Endothelial cell of umbilical vein (primary cell): ENCODE measurements around the gene PDGFRB. TPM values are rescaled to one million over a fixed set of nuclear protein-coding genes. Genes with fewer than 3 reads are reported as not detected.

Experiments used
- BruUV-seq: library from RNA; stranded (reverse); fragments of 400-500 nt; replicated peaks from 2 replicates; lab custom pipeline; 2021; lab: Mats Ljungman, UMichigan
- CTCF ChIA-PET: fragments of 300-600, 350-600 bp; sonication (Branson Sonifier 250); formaldehyde crosslinking; loops from one replicate; lab custom pipeline; 2021; ENCODE audit warnings: antibody characterized with exemption, inconsistent platforms; lab: Charles Lee
- POLR2A ChIA-PET: fragments of 300-600, 350-600 bp; sonication (Branson Sonifier 250); formaldehyde crosslinking; loops from one replicate; lab custom pipeline; 2021; ENCODE audit warnings: antibody characterized with exemption, inconsistent platforms; lab: Charles Lee
- DNase-seq: peaks from one replicate; pipeline ENCODE4 v3.0.0-alpha.2; 2011; ENCODE audit warnings: low read depth, low spot score
- FAIRE-seq: peaks from 2 replicates; lab custom pipeline; 2011; peaks lifted over from hg19 to GRCh38; lab: Jason Lieb, UNC
- H2AFZ ChIP-seq: 2 replicates; pipeline ENCODE4 v1.6.0; 2012; ENCODE audit warnings: low read depth, low read length, control low read depth, inconsistent platforms
- H3K27ac ChIP-seq: 2 replicates; pipeline ENCODE4 v1.5.1; 2011; ENCODE audit warnings: low read depth, mild to moderate bottlenecking, control low read depth, low read length, moderate library complexity; ENCODE audit not compliant: insufficient read depth
- H3K27me3 ChIP-seq, 2 experiments: 2 replicates each; pipeline versions ENCODE4 v1.6.0 to v1.6.1; 2011; ENCODE audit warnings: low read length in 2 of 2, mixed read lengths in 1 of 2; ENCODE audit not compliant: control insufficient read depth in 2 of 2, insufficient read depth in 2 of 2
- H3K36me3 ChIP-seq, 2 experiments: 2 replicates in 1 of 2; 3 replicates in 1 of 2; pipeline ENCODE4 v1.5.1; 2011; ENCODE audit warnings: low read length in 2 of 2, mild to moderate bottlenecking in 1 of 2, moderate library complexity in 1 of 2; ENCODE audit not compliant: control insufficient read depth in 2 of 2, insufficient read depth in 2 of 2; ENCODE audit errors: extremely low read depth in 1 of 2
- H3K4me1 ChIP-seq: 3 replicates; pipeline ENCODE4 v1.5.1; 2011; ENCODE audit warnings: mild to moderate bottlenecking, low read length; ENCODE audit not compliant: control insufficient read depth, insufficient read depth; ENCODE audit errors: extremely low read depth
- H3K4me2 ChIP-seq: 2 replicates; pipeline ENCODE4 v1.6.1; 2011; ENCODE audit warnings: low read length, control low read depth, mixed read lengths; ENCODE audit not compliant: insufficient read depth
- H3K4me3 ChIP-seq, 3 experiments: fragments of 200-600 bp in 1 of 3; sonication (generic), shearing (Covaris generic) in 1 of 3; replicated peaks in 1 of 3; 2 replicates each; pipeline ENCODE4 v1.5.1; 2011 to 2016; ENCODE audit warnings: control low read depth in 3 of 3, low read length in 3 of 3, mild to moderate bottlenecking in 2 of 3, inconsistent platforms in 1 of 3, low read depth in 1 of 3, moderate library complexity in 1 of 3; ENCODE audit not compliant: insufficient read depth in 1 of 3
- H3K79me2 ChIP-seq: 2 replicates; pipeline ENCODE4 v1.6.0; 2012; ENCODE audit warnings: low read length, inconsistent platforms; ENCODE audit not compliant: control insufficient read depth, insufficient read depth
- H3K9ac ChIP-seq: replicated peaks from 2 replicates; pipeline ENCODE3; 2011; ENCODE audit warnings: low read length, control low read depth; ENCODE audit not compliant: insufficient read depth; ENCODE audit errors: extremely low read depth
- H3K9me1 ChIP-seq: replicated peaks from 3 replicates; pipeline ENCODE4 v1.6.0; 2011; ENCODE audit warnings: mild to moderate bottlenecking, low read length; ENCODE audit not compliant: control insufficient read depth, insufficient read depth; ENCODE audit errors: extremely low read depth
- H3K9me3 ChIP-seq: replicated peaks from 2 replicates; pipeline ENCODE4 v1.5.1; 2012; ENCODE audit warnings: low read length, inconsistent platforms; ENCODE audit not compliant: control insufficient read depth, insufficient read depth
- H4K20me1 ChIP-seq: replicated peaks from 2 replicates; pipeline ENCODE3; 2011; ENCODE audit warnings: mild to moderate bottlenecking, low read length; ENCODE audit not compliant: control insufficient read depth, insufficient read depth; ENCODE audit errors: extremely low read depth
- EZH2 ChIP-seq: IDR thresholded peaks from 2 replicates; pipeline ENCODE4 v1.6.1; 2012; ENCODE audit warnings: borderline replicate concordance, low read depth, mild to moderate bottlenecking, moderate library complexity, low read length, inconsistent platforms; ENCODE audit not compliant: severe bottlenecking
- dilution Hi-C: fragments of 300-500 bp; cut with MboI; formaldehyde crosslinking; loops from one replicate; pipeline ENCODE4 v1.15.0; 2019; ENCODE audit warnings: low sequenced_read_pairs; ENCODE audit not compliant: extremely low pct_ligation_motif_present
- intact Hi-C: fragments of 100-400 bp; cut with micrococcal nuclease; formaldehyde crosslinking; loops from one replicate; pipeline ENCODE4 v1.10.0; 2022
- polyA plus RNA-seq, 4 experiments: library from polyadenylated mRNA; depleted of rRNA in 3 of 4; stranded (reverse) in 3 of 4; unstranded in 1 of 4; fragments of >200 nt; gene quantifications; 2 replicates each; pipeline versions ENCODE4 v1.2.1 to v1.2.3, GENCODE V29; 2011 to 2012; ENCODE audit warnings: missing spikeins in 1 of 4
- total RNA-seq: library from RNA; stranded (reverse); gene quantifications from 2 replicates; pipeline ENCODE4 v1.2.3, GENCODE V29; 2021
- TF ChIP-seq, protein P1 (sequence below), 2 donors: IDR thresholded peaks; 1 replicate in 1 of 2; 2 replicates in 1 of 2; pipeline ENCODE4 v1.5.1; 2011; ENCODE audit warnings: low read length in 2 of 2, mild to moderate bottlenecking in 2 of 2, moderate library complexity in 2 of 2, control low read depth in 1 of 2, inconsistent platforms in 1 of 2, low read depth in 1 of 2; ENCODE audit not compliant: insufficient read depth in 1 of 2; ENCODE audit errors: extremely low read depth in 1 of 2

PDGFRB gene
- total and polyA plus RNA-seq, 2 donors (not counting 3 experiments of a cell fraction or from before 2014, with no cell fraction given) = 1.4 to 1.7 TPM

DNA sequence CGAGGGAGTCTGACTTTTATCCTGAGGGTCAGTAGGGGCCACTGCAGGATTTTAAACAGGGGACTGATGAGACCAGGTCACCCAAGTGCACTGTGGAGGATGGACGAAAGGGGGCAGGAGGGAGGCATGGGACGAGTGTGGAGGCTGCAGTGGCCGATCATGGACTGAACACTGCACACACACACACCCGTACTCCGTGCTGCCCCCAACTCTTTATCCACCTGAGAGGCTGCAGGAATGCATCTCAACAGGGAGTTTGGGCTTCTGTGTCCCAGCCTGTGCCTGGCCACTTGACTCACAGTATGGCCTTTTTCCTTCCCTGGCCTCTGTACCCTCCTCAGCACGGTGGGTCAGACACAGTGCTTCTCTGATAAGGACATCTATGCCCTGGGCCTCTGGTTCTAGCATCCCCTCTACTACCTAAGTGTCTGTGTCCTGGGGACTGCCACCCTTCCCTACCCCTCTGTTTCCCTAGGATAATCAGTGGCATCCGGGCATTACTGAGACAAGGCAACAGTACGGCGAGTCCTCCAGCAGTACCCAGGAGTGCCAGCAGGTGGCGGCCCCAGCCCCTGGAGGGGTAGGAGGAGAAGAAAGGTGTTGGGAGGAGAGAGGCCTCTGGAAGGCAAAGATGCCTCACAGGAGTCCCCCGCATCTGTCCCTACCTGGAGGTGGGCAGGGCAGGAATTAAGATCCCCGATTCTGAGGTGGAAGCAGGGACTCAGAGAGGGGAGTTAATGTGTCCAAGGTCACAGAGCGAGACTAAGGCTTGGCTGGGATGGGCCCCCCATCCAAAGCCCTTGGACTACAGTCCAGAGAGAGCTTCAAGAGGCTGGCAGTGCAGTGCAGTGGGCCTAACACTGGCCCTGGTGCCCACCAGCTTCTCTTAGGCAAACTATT is 5.8 kb upstream of the PDGFRB start:
- Histone ChIP-seq H3K9me3 (no peaks in the 10 kb centered on the region), H3K27ac (no peak overlapping the region), H4K20me1 (no peaks in the 10 kb centered on the region), H3K36me3 (no peaks in the 10 kb centered on the region), H3K4me2 (no peak overlapping the region), H3K9me1 (no peaks in the 10 kb centered on the region), H3K4me3 (no peak overlapping the region), H2AFZ (no peak overlapping the region), H3K79me2 (no peaks in the 10 kb centered on the region), H3K9ac (no peak overlapping the region), H3K27me3 (peaks cover 6 to 7% of the 10 kb centered on the region in 2 experiments), H3K4me1 (no peaks in the 10 kb centered on the region)
- intact Hi-C loops (loop anchor here (1.0 to 2.0 kb wide), 5 partner anchors 13 to 275 kb away; no protein-coding TSS in a partner anchor), dilution Hi-C loops (no loop called here)
- DNase-seq (peak; percentile 59), FAIRE-seq (peak; percentile 92)
- CTCF ChIA-PET = interaction anchor here (1.1 to 3.7 kb wide), 7 partner anchors 12 to 189 kb away, joined by 3 to 14 read pairs (median 10); no protein-coding TSS in a partner anchor
- BruUV-seq = no TSS peak
- TF ChIP-seq, protein P1, sequence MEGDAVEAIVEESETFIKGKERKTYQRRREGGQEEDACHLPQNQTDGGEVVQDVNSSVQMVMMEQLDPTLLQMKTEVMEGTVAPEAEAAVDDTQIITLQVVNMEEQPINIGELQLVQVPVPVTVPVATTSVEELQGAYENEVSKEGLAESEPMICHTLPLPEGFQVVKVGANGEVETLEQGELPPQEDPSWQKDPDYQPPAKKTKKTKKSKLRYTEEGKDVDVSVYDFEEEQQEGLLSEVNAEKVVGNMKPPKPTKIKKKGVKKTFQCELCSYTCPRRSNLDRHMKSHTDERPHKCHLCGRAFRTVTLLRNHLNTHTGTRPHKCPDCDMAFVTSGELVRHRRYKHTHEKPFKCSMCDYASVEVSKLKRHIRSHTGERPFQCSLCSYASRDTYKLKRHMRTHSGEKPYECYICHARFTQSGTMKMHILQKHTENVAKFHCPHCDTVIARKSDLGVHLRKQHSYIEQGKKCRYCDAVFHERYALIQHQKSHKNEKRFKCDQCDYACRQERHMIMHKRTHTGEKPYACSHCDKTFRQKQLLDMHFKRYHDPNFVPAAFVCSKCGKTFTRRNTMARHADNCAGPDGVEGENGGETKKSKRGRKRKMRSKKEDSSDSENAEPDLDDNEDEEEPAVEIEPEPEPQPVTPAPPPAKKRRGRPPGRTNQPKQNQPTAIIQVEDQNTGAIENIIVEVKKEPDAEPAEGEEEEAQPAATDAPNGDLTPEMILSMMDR (IDR thresholded peaks at IDR 0.05; ENCODE audit: extremely low read depth in 1 of 2, insufficient read depth in 1 of 2, low read depth in 1 of 2, low read length in 2 of 2) = peak; percentile 94 to 97
- TF ChIP-seq EZH2 = no peak
- POLR2A ChIA-PET = no interaction called here
